Activated CD8-positive, alpha-beta memory T cell treated with anti-CD3 and anti-CD28 coated beads for 4 hours (primary cell): ENCODE data around the gene NKAIN2.
"Not testable (repeated sequence)": the region's sequence is repeated elsewhere in the genome, so short reads cannot be mapped to it uniquely, and the experiment has no call there.

Experiments used
- DNase-seq, 2 donors: peaks; one replicate each; pipeline ENCODE4 v3.0.0-alpha.2; 2020; ENCODE audit warnings: low read depth in 2 of 2

The NKAIN2 gene

DNA sequence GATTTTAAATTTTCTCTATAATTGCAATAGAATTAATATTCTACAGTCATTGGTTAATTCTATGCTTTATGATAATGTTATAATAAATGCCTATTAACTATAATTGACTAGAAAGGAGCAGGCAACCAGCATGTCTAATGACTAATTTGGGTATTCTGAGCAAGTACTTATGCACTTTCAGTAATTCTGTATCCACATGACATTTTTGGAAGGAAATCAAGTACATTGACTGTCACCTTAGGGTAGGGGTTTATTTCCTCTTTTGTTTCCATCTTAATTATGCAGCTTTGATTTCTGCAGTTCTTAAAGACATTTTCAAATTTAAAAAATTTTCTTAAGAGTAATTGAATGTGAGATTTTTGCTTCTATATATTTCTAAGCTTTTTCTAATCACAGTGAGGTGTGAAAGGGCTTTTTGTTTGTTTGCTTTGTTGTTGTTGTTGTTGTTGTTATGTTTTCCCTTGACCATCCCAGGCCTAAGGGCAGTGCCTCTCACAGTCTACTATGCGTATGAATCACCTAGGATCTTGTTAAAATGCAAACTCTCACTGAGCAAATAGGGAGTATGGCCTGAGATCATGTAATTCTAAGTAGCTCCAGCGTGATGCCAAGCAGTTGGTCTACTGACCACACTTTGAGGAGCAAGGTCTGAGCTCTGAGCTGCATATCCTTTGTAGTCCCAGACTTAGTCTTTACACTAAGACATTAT lies 691.4 kb downstream of the NKAIN2 start:
- DNase-seq = no peak

DNA sequence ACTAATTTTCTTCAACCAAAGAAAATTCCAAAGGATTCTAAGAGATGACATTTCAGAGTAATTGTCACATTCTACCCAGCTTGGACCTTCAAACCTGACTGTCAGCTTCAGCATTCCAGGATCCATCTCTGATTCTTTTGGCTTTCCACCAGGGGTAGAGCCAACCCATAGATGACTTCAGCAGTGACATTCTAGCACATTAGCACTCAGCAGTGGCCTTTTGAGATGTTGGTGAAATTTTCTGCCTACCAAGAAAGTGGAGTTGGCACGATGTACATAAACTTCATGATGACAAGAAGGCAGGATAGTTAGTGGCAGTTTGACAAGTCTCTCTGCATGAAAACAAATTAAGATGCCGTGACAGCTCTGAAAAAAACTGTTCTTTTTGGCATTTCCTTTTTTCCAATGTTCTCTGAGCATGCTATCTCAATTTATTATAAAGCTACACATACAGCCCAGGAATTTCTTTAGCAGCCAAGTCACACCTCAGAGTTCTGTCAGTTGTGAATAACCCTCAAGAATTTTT lies 692.1 kb downstream of the NKAIN2 start:
- no peak for DNase-seq

DNA sequence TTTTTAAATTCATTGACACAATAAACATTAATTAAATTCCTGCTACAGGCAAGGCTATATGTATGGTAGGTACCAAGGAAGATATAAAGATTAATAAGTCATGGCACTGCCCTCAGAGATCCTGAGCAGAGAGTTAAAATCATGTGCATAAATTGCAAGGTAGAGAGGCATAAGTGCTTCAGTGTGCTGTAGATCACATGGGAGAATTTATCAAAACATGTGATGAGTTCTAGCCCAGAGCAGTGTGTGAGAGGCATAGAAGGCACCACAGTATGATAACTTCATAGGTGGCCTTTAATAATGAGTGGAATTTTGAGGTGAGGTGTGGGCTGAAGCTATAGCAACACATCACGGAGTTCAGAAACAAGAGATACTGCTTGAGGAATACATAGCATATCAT lies 692.7 kb downstream of the NKAIN2 start:
- no peak for DNase-seq

DNA sequence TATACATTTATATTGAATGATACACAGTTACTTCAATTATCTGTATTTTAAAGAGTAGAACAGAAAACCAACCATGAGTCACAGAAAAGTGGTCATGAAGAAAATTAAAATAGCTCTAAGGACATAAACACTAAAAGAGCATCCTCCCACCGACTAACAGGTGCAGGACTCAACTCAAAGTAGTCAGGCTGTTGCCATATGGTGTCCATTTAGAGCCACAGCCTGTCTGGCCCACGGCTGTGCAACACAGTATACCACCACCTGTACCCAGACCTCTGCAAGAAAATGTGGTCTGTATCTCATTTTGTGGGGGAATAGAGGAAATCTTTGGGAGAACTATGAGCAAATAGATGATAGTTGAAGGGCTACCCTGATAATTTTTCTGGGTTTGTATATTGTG lies 708.8 kb downstream of the NKAIN2 start:
- DNase-seq = no peak

DNA sequence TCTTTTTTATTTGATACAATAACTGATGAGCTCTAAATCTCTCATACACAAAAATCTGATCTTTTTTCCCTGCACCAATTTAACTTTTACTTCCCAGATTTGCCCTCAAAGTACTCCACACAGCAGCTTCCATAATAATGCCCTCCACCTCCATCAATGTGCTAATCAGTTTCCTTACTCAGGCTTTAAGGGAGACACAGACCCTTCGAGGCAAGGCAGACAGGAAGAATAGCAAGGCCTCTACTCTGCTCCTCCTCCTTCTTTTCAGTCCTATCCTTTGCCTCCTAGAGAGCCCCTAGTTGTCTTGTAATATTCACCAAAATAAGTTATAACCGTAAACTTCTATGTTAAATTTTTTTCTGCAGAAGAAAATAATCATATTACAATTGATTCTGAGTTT lies 713.7 kb downstream of the NKAIN2 start:
- DNase-seq = no peak

DNA sequence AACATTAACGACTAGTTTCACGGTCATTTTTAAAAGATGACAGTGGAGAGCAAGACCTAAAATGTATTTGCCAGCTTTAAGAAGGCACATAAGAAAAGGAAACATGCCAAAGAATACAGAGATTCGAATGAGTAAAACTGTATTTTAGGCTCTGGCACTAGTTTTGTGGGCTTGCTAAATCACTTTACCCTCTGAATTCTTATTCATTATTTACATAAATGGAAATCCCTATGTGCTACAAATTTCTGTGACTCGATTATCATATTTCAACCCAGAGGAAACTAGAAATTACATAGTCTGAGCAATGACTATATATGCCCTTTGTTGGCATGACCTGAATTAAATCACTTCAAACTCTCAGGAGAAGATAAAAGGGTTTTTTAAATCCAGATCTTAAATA lies 716.8 kb downstream of the NKAIN2 start:
- no peak for DNase-seq

DNA sequence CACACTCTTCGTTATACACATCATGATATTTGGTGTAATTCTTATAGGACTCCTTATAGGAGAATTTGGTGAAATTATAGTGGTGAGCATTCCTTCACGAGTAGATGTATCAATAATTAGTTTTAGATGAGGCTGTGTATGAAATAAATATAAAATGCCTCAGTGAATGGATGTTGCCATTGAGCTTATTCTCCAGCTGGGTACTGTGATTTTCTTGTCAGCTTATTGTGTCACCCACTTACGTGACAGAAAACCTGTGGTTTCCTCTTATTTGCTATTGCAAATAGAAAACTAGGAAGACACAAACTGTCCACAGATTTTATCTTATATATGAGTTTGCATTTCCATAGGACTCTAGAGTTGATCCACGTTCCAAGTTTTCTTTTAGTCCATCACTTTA lies 718.7 kb downstream of the NKAIN2 start:
- DNase-seq = no peak

DNA sequence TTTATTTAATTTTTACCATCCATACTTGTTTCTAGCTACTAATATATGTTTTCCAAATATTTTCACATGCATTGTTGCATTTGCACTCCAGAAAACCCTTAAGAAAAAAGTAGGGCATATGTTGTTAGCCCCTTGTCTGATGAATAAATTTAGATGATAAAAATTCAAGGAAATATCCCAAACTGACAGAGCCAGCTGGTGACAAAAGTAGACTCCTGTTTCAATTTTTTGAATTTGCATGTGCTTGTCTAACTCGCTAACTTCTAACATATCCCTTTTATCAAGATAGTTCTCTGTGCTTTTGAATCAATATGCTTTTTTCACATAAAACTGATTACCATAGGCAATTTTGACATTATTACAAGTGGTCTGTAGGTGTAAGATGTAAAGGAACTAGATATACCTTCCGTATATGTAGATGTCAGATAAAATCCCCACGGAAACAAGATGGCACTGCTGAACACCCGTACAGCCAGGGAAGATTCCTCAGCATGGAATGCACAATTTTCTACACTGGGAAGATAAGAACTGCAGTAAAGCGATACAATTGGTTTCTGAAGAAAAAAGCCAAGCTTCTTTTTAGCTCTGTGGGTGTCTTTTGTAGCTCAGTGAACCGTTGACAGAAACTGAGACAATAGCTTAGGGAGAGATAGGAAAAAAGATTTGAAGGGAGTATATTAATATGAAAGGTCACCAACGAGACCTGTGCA lies 721.0 kb downstream of the NKAIN2 start:
- no peak for DNase-seq

DNA sequence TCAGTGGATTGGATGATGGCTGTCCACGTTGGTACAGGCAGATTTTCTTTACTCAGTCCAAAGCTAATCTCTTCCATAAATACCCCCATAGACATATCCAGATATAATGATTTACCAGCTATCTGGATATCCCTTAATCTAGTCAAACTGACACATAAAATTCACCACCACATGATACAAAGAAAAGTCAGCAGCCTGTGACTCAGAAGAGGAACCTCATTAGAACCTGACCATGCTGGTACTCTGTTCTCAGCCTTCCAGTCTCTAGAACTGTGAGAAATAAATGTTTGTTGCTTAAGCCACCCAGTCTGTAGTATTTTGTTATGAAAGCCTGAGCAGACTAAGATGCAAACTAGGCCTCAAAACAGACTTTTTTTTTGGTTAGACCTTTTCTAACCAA lies 727.3 kb downstream of the NKAIN2 start:
- no peak for DNase-seq

DNA sequence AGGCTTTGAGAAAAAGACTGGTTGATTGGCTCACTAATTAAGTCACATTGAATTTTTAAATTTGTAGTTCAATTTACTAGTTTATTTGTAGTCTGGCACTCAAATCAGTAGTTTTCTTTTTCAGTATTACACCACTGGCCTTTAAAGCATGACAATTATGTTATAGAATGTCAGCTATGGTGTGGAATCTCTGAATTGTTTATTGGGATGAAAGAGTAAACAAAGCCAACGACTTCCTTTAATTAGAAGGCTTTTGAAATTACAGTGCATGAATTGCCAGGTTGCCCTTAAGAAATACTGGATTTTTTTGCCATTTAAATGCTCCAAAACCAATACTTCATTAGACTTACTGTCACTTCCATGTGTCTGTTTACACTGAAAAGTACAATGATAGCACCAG lies 731.6 kb downstream of the NKAIN2 start:
- DNase-seq = no peak

DNA sequence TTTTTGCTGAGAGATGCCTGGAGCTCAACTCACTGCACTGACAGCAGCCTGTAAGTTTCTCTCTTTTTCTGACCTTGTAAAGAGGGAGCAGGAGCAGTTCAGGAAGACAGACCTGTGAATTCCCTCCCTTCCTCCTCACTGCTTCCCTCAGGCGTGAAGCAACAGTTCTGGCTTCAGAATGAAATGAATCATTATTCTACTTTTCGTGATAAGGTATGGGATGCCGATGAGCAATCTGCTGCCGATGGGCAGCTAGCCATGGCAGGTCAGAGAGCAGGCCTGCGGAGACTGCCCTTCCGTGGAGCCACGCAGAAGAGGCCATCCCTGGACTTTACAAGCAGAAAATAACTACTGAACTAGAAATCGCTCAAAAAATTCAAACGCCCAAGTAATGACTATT lies 732.1 kb downstream of the NKAIN2 start:
- DNase-seq = no peak

DNA sequence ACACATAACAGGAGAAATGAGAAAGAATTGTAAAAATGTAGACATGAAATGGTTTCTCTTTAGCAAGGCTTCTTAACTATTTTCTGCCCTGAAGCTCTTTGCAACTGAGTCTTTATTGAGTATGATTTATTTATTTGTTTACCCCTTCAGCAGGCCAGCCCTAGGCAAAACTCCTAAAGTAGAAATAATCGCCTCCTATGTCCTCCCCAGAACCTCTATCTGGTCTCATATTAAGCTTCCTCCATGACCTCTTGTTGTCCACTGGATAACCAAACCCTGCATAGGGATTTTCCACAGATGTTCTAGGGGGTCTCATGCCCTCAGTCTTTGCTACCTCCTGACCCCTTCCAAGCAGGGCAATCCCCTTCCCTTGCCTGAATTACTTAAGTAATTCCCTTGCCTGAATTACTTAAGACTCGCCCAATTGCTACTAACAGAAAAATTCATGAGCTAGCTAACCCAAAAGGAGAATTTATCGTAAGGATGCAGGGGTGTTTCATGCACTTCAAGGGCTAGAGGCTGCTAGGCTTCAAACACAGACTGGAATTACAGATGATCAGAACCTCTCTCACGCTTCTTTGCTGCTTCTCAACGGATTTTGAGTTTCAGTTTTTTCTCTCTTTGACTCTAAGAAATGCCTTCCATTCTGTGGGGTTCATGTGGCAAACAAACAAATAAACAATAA lies 732.6 kb downstream of the NKAIN2 start:
- no peak for DNase-seq

DNA sequence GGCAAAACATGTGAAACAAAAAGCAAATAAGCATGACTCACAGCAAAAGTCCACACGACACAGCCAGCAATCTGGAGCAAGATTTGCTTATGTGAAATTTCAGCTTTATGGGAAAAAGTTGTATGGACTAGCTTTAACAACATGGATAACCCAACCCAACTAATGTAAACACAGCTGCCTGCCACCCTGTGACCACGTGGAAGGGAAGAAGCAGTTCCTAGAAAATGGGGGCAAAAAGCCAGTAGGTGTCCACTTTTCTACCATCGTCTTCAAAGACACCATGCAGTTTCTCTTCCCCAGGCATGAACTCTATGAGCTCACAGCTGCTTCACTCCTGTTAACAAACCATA lies 733.2 kb downstream of the NKAIN2 start:
- DNase-seq = no peak

DNA sequence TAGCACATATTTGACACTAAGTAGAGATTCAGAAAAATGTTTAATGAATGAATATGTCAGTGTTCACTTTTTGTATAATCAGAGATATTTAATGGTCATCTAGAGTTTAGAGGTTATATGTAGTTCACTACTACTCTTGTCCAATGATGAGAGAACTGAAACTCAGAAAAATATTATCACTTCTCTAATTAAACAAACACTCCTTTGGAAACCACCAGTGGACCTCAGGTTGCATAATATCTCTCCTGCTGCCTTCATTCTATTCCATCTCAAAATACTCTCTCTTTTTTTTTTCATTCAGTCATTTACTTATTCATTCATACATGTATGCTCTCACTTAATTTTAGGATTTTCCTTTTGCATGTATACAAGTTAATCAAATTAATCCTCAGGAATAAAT lies 735.4 kb downstream of the NKAIN2 start:
- DNase-seq = no peak

DNA sequence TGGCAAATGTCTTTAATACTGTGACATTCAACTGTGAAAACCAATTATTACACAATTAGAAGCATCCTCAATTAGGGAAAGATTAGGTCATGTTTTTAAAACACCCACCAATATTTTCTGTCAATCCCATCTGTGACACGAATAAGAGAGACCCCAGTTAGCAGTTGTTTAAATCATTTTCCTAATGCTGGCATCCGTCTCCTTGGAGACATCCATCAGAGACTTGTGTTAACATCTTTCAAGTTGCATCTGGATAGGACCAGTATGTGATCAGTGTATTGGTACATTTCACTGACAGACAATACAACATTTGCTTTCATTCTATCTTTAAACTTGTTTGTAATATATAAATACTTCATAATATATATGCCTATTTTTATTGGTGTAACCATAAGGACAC lies 737.9 kb downstream of the NKAIN2 start:
- DNase-seq = no peak

DNA sequence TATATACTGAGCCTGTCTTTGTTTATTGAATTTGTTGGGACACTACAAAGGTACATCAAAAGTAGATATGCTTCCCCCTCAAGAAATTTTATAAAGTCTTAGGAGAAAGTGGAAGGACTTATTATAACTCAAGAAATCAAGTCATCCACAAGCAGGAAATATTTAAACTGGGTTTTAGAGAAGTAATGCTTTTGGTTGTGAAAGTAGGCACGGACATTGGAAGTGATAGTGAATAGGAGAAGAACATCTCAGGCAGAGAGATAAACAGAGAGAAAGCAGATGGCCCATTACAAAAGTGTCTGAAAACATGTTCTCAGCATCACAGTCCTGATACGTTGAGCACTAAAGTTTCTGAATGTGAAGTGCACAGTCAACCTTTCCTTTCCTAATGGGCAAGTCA lies 742.9 kb downstream of the NKAIN2 start:
- no peak for DNase-seq

DNA sequence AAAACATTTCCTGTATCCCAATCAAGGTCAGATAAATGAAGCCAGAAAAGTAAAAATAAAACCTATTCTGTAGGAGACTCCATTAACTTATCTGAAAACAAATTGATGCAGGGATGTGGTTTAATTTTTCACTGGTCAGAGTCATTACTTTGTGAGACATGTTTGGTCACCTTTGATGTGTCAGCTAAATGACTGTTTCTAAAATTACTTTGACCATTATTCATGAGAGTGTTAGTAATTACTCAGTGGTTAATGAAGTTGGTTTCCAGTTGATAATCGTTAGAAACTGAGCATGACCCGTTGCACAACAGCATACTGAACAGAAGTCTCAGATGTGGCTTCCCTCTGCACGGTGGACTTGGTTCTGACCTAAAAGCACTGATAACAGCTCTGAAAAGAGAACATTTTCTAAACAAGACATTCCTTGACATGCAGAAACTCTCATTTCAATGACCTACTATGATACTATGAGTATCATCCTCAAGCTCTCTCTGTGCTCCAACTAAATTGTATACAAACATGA lies 748.1 kb downstream of the NKAIN2 start:
- no peak for DNase-seq

DNA sequence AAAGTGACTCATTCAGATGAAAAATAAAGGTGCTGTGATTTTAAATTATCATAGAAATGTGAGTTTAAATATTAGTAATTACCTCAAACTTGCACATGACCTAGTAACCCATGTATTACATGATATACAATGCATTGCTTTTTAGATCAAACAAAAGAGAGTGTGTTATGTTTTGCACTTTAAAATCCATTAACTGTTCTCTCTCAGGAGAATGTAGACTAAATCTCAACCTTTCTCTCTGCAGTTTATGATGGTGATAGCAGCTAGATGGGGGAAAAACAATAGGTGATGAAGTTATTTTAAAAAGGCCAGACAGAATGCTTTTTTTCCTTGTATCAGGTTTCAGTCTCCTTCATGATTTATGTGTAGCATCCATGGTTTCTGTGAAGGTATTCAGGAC lies 754.2 kb downstream of the NKAIN2 start:
- no peak for DNase-seq

DNA sequence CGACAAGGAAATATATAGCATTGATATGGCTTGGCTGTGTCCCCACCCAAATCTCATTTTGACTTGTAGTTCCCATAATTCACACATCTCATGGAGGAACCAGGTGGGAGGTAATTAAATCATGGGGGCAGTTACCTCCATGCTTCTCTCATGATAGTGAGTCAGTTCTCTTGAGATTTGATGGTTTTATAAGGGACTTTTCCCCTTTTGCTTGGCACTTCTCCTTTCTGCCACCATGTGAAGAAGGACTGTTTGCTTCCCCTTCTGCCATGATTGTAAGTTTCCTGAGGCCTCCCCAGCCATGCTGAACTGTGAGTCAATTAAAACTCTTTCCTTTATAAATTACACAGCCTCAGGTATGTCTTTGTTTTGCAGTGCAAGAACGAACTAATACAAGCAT lies 756.4 kb downstream of the NKAIN2 start:
- not testable (repeated sequence) for DNase-seq

DNA sequence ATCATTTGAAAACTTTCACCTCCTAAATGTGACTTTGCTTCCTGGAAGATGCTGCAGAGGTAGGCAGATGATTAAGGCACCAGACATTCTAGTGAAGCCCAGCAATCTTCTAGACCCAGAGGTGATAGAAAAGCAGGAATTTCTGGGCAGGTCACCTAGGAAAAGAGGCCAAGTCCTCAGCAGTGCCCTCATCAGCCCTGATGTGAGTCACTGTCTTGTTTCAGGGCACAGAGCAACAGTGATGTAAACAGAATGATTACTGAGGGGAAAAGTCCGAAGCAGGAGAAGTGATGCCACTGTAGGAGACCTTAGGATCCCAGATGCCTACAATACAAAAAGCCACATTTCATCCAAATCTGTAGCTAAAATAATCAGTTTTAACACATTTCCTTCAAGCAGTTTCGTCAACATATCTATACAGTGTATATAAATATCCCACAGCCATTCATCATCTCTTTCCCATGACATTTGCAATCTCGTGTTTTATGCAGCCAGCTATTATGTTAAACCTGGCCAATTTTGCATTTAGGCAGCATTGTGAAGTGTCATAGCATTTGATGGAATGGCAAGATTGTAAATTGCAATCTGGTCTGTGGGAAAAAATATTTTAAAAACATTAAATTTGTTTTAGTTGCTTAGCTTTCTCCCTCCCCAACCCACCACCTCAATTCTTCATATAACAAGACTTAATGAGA lies 757.4 kb downstream of the NKAIN2 start:
- DNase-seq = no peak

DNA sequence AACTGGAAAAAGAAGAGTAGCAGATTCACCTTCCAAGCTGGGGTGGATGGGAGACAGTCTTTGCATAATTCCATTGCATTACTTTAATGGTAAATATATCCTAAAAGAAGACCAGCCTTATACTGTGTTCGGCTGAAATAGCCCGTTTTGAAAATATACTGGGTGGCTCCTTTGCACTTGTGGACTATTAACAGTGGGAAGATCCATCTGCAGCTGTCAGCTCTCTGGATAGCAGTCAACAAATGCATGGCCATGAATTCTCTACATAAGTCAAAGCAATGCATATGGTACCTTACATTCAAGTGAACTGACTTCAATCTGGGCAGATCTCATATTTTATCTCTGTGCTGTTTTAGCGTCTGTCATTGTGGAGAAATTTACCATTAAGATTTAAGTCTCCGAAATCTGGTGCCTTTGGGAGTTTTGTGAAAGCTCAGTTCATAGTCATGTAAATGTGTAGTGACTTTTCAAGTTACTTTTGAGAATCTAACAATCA lies 758.0 kb downstream of the NKAIN2 start:
- DNase-seq = no peak

DNA sequence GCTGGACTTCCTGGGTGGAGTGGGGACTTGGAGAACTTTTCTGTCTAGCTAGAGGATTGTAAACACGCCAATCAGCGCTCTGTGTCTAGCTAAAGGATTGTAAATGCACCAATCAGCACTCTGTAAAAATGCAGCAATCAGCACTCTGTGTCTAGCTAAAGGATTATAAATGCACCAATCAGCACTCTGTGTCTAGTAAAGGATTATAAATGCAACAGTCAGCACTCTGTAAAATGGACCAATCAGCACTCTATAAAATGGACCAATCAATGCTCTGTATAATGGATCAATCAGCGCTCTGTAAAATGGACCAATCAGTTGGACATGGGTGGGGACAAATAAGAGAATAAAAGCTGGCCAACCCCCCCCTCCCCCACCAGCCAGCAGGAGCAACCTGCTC lies 760.5 kb downstream of the NKAIN2 start:
- not testable (repeated sequence) for DNase-seq
